ENCODE data around the gene TPCN1.
"Not testable (repeated sequence)": the region's sequence is repeated elsewhere in the genome, so short reads cannot be mapped to it uniquely, and the experiment has no call there.

The TPCN1 gene

DNA sequence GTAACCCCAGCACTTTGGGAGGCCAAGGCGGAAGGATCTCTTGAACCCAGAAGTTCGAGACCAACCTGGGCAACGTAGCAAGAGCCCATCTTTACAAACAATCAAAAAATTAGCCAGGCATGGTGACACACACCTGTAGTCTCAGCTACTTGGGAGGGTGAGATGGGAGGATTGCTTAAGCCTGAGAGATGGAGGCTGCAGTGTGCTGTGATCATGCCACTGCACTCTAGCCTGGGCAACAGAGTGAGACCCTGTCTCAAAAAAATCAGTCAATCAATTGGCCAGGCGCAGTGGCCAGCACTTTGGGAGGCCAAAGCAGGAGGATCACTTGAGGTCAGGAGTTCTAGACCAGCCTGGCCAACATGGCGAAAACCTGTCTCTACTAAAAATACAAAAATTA lies 14.5 kb upstream of the TPCN1 start:
- not testable (repeated sequence) for H3K27ac ChIP-seq (ENCODE audit: low read depth, low read length, severe bottlenecking); H3K4me3 ChIP-seq (ENCODE audit: extremely low read depth, insufficient read depth, low read length, poor library complexity, severe bottlenecking); H3K9me3 ChIP-seq (ENCODE audit: control insufficient read depth, low read length); H3K36me3 ChIP-seq (ENCODE audit: control insufficient read depth, insufficient read depth, low read length)
- H3K4me1 ChIP-seq (ENCODE audit: control insufficient read depth, insufficient read depth, low read length, poor library complexity, severe bottlenecking), result peaks cover 15% of the 10 kb centered on the region
- 86 to 96% methylated on average over 3 to 4 of the region's 5 CpGs for WGBS, 2 experiments (ENCODE audit: insufficient coverage in 2 of 2)

DNA sequence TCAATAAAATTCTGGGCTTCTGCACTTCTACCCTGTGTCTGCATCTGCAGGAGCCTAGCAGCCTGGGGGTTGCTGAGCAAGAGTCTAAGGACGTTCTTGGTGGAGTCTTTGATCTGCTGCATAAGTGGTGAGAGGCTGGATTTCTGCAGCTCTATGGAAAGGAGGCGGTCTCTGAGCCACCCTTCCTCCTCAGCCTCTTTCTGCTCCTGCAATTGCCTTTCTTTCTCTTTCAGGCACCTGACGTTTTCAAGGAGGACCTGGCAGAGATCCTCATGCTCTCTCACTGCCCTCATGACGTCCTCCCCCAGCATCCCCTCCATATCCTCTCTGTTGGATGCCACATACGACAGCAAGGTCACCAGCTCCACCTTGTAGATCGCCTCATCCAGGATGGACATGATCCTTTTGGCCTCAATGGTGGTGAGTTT lies 13.6 kb upstream of the TPCN1 start:
- no peaks in the 10 kb centered on the region for H3K36me3 ChIP-seq (ENCODE audit: control insufficient read depth, insufficient read depth, low read length)
- H3K27ac ChIP-seq (ENCODE audit: low read depth, low read length, severe bottlenecking), result no peak overlapping the region
- 86 to 91% methylated on average over 6 of the region's 6 CpGs for WGBS, 2 experiments (ENCODE audit: insufficient coverage in 2 of 2)

GRCh38 chr12:113208041-113208934 lies 13.0 kb upstream of the TPCN1 start:
- H3K9me3 ChIP-seq (ENCODE audit: control insufficient read depth, low read length), result no peaks in the 10 kb centered on the region
- H3K36me3 ChIP-seq (ENCODE audit: control insufficient read depth, insufficient read depth, low read length), result no peaks in the 10 kb centered on the region
- H3K4me1 ChIP-seq (ENCODE audit: control insufficient read depth, insufficient read depth, low read length, poor library complexity, severe bottlenecking), result peaks cover 18% of the 10 kb centered on the region
- no peak overlapping the region for H3K27ac ChIP-seq (ENCODE audit: low read depth, low read length, severe bottlenecking)
- no peak overlapping the region for H3K4me3 ChIP-seq (ENCODE audit: extremely low read depth, insufficient read depth, low read length, poor library complexity, severe bottlenecking)
- WGBS, 2 experiments (ENCODE audit: insufficient coverage in 2 of 2), result 84% methylated on average over 7 to 10 of the region's 10 CpGs

More for the DNA sequence above, 13.6 kb upstream of the TPCN1 start:
- Histone ChIP-seq H3K4me3 (ENCODE audit: extremely low read depth, insufficient read depth, low read length, poor library complexity, severe bottlenecking) (no peak overlapping the region), H3K9me3 (ENCODE audit: control insufficient read depth, low read length) (no peaks in the 10 kb centered on the region), H3K4me1 (ENCODE audit: control insufficient read depth, insufficient read depth, low read length, poor library complexity, severe bottlenecking) (peaks cover 17% of the 10 kb centered on the region)

DNA sequence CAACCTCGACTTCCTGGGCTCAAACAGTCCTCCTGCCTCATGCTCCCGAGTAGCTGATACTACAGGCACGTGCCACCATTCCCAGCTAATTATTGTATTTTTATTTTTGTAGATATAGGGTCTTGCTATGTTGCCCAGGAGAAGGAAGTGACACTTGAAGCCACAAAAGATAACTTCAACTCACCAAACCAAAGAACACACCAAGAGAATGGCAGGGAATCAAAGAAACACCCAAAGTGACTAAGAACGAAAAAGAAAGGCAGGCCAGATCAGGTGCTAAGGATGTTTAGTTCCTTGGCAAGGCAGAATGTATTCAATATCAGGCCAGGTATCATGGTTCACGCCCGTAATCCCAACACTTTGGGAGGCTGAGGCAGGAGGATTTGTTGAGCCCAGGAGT lies 10.1 kb upstream of the TPCN1 start:
- no peak overlapping the region for H3K27ac ChIP-seq (ENCODE audit: low read depth, low read length, severe bottlenecking)
- no peaks in the 10 kb centered on the region for H3K36me3 ChIP-seq (ENCODE audit: control insufficient read depth, insufficient read depth, low read length)
- WGBS, 2 experiments (ENCODE audit: insufficient coverage in 2 of 2), result 89 to 97% methylated on average over 4 of the region's 6 CpGs
- H3K4me1 ChIP-seq (ENCODE audit: control insufficient read depth, insufficient read depth, low read length, poor library complexity, severe bottlenecking), result peaks cover 39% of the 10 kb centered on the region
- H3K4me3 ChIP-seq (ENCODE audit: extremely low read depth, insufficient read depth, low read length, poor library complexity, severe bottlenecking), result no peak overlapping the region
- H3K9me3 ChIP-seq (ENCODE audit: control insufficient read depth, low read length), result no peaks in the 10 kb centered on the region

GRCh38 chr12:113214895-113215400 lies 6.3 kb upstream of the TPCN1 start:
- WGBS, 2 experiments (ENCODE audit: insufficient coverage in 2 of 2), result 67% methylated on average over 3 of the region's 5 CpGs; no CpG with 5 or more reads in 1 of the 2 experiments
- Histone ChIP-seq H3K36me3 (ENCODE audit: control insufficient read depth, insufficient read depth, low read length) (no peaks in the 10 kb centered on the region), H3K4me3 (ENCODE audit: extremely low read depth, insufficient read depth, low read length, poor library complexity, severe bottlenecking) (no peak overlapping the region), H3K27ac (ENCODE audit: low read depth, low read length, severe bottlenecking) (peak overlapping the region; percentile 55), H3K9me3 (ENCODE audit: control insufficient read depth, low read length) (no peaks in the 10 kb centered on the region), H3K4me1 (ENCODE audit: control insufficient read depth, insufficient read depth, low read length, poor library complexity, severe bottlenecking) (peaks cover 35% of the 10 kb centered on the region)

DNA sequence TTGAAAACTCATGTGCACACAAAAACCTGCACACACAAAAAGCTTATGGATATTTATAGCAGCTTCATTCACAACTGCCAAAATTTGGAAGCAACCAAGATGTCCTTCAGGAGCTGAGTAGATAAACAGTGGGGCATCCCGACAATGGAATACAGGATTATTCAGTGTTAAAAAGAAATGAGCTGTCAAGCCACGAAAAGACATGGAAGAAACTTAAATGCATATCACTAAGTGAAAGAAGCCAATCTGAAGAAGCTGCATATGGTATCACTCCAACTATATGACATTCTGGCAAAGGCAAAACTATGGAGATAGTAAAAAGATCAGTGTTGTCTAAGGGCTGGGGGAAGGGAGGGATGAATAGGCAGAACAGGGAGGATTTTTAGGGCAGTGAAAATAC lies 5.2 kb upstream of the TPCN1 start:
- WGBS, 2 experiments (ENCODE audit: insufficient coverage in 2 of 2), result 75 to 100% methylated on average over 1 to 2 of the region's 2 CpGs
- Histone ChIP-seq H3K4me3 (ENCODE audit: extremely low read depth, insufficient read depth, low read length, poor library complexity, severe bottlenecking) (no peak overlapping the region), H3K4me1 (ENCODE audit: control insufficient read depth, insufficient read depth, low read length, poor library complexity, severe bottlenecking) (peaks cover 35% of the 10 kb centered on the region), H3K36me3 (ENCODE audit: control insufficient read depth, insufficient read depth, low read length) (no peaks in the 10 kb centered on the region), H3K27ac (ENCODE audit: low read depth, low read length, severe bottlenecking) (no peak overlapping the region), H3K9me3 (ENCODE audit: control insufficient read depth, low read length) (no peaks in the 10 kb centered on the region)

- peaks cover 35% of the 10 kb centered on the region for H3K4me1 ChIP-seq (ENCODE audit: control insufficient read depth, insufficient read depth, low read length, poor library complexity, severe bottlenecking)
- H3K4me3 ChIP-seq (ENCODE audit: extremely low read depth, insufficient read depth, low read length, poor library complexity, severe bottlenecking), result peak overlapping the region; percentile 44
- H3K9me3 ChIP-seq (ENCODE audit: control insufficient read depth, low read length), result no peaks in the 10 kb centered on the region
- no peaks in the 10 kb centered on the region for H3K36me3 ChIP-seq (ENCODE audit: control insufficient read depth, insufficient read depth, low read length)
- 4% methylated on average over 16 to 17 of the region's 23 CpGs for WGBS, 2 experiments (ENCODE audit: insufficient coverage in 2 of 2)
- peak overlapping the region; percentile 55 for H3K27ac ChIP-seq (ENCODE audit: low read depth, low read length, severe bottlenecking)
These were observed 577 bp upstream of the TPCN1 start for GRCh38 chr12:113220593-113221180.

GRCh38 chr12:113221997-113222729 lies 899 bp downstream of the TPCN1 start:
- Histone ChIP-seq H3K4me1 (ENCODE audit: control insufficient read depth, insufficient read depth, low read length, poor library complexity, severe bottlenecking) (peaks cover 26% of the 10 kb centered on the region), H3K27ac (ENCODE audit: low read depth, low read length, severe bottlenecking) (peak overlapping the region; percentile 43), H3K9me3 (ENCODE audit: control insufficient read depth, low read length) (no peaks in the 10 kb centered on the region), H3K36me3 (ENCODE audit: control insufficient read depth, insufficient read depth, low read length) (peaks cover under 1% of the 10 kb centered on the region), H3K4me3 (ENCODE audit: extremely low read depth, insufficient read depth, low read length, poor library complexity, severe bottlenecking) (peak overlapping the region; percentile 70)
- 33 to 50% methylated on average over 6 of the region's 12 CpGs for WGBS, 2 experiments (ENCODE audit: insufficient coverage in 2 of 2)

DNA sequence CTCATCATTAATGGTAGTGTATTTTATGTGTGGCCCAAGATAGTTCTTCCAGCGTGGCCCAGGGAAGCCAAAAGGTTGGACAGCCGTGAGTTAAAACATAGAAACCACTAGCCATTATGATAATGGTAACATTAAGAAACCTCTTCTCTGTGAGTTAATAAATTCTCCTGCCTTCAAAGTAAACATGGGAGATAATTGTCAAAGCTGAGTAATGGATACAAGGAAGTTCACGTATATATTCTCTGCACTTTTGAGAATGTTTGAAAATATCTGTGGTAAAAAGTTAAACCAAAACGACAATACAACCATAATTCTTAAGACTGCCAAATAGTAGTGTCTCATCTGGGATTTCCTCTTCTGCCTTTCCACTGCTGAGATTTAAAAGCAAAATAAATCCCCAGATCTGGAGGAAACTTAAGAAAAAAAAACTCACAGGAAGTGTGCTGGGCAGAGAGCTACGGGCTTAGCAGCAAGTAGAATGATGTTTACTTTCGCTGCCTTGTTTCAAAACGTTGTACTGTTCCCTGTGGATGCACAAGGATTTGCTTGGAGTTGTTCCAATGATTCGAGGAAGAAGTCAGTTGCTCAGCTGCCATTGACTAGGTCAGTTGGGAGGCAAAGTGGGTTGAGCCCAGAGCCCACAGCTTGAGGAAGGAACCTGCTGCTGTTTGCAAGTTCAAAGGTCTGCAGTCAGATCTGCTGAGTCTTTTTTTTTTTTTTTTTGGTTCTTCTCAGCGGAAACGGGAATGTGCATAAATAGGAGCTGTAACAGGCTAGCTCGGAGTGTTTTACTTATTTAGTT lies 1.7 kb downstream of the TPCN1 start:
- Histone ChIP-seq H3K4me3 (ENCODE audit: extremely low read depth, insufficient read depth, low read length, poor library complexity, severe bottlenecking) (no peak overlapping the region), H3K9me3 (ENCODE audit: control insufficient read depth, low read length) (no peaks in the 10 kb centered on the region), H3K4me1 (ENCODE audit: control insufficient read depth, insufficient read depth, low read length, poor library complexity, severe bottlenecking) (peaks cover 22% of the 10 kb centered on the region), H3K36me3 (ENCODE audit: control insufficient read depth, insufficient read depth, low read length) (peaks cover 5% of the 10 kb centered on the region), H3K27ac (ENCODE audit: low read depth, low read length, severe bottlenecking) (peak overlapping the region; percentile 6)
- 68% methylated on average over 4 of the region's 11 CpGs for WGBS, 2 experiments (ENCODE audit: insufficient coverage in 2 of 2)

- no peak overlapping the region for H3K4me3 ChIP-seq (ENCODE audit: extremely low read depth, insufficient read depth, low read length, poor library complexity, severe bottlenecking)
- H3K27ac ChIP-seq (ENCODE audit: low read depth, low read length, severe bottlenecking), result no peak overlapping the region
- H3K9me3 ChIP-seq (ENCODE audit: control insufficient read depth, low read length), result no peaks in the 10 kb centered on the region
- peaks cover 27% of the 10 kb centered on the region for H3K4me1 ChIP-seq (ENCODE audit: control insufficient read depth, insufficient read depth, low read length, poor library complexity, severe bottlenecking)
- 100% methylated on average over 2 to 3 of the region's 4 CpGs for WGBS, 2 experiments (ENCODE audit: insufficient coverage in 2 of 2)
- H3K36me3 ChIP-seq (ENCODE audit: control insufficient read depth, insufficient read depth, low read length), result peaks cover 13% of the 10 kb centered on the region
These were observed 3.7 kb downstream of the TPCN1 start for GRCh38 chr12:113224955-113225354.

All from mesodermal cell (in vitro differentiated cells).